WTC11 (cell line): ENCODE results near the gene ZNF598. TPM values are rescaled to one million over a fixed set of nuclear protein-coding genes. Genes with fewer than 3 reads are reported as not detected.

Experiments used
- ATAC-seq: fragments of 200-7000 bp; cut with Tn5 transposase; 2 replicates; pipeline ENCODE4 v1.10.0; 2021; ENCODE audit warnings: mild to moderate bottlenecking, moderate library complexity
- CTCF ChIA-PET: fragments of 300-600 bp; sonication (Branson Sonifier 250); formaldehyde crosslinking; loops from one replicate; lab custom pipeline; 2021; ENCODE audit warnings: antibody characterized with exemption; lab: Charles Lee
- POLR2A ChIA-PET: fragments of 350-600 bp; sonication (Branson Sonifier 250); formaldehyde crosslinking; loops from one replicate; lab custom pipeline; 2021; ENCODE audit warnings: antibody characterized with exemption; lab: Charles Lee
- DNase-seq: peaks from one replicate; pipeline ENCODE4 v3.0.0; 2021; ENCODE audit warnings: low spot score
- H3K27ac Mint-ChIP-seq: 2 replicates; pipeline ENCODE4 v1.8.0; 2021; ENCODE audit warnings: mixed read lengths
- H3K27me3 Mint-ChIP-seq: 2 replicates; pipeline ENCODE4 v1.8.0; 2021; ENCODE audit warnings: low read depth, mild to moderate bottlenecking, moderate library complexity, mixed read lengths
- H3K36me3 Mint-ChIP-seq: 2 replicates; pipeline ENCODE4 v1.8.0; 2021; ENCODE audit warnings: mixed read lengths
- H3K4me1 Mint-ChIP-seq: 2 replicates; pipeline ENCODE4 v1.8.0; 2022; ENCODE audit warnings: mixed read lengths
- H3K4me3 Mint-ChIP-seq: 2 replicates; pipeline ENCODE4 v1.8.0; 2021; ENCODE audit warnings: mild to moderate bottlenecking, moderate library complexity, mixed read lengths
- H3K9me3 Mint-ChIP-seq: 2 replicates; pipeline ENCODE4 v1.8.0; 2021; ENCODE audit warnings: mixed read lengths
- ATF1 ChIP-seq: sonication (generic); formaldehyde crosslinking; IDR thresholded peaks from 2 replicates; pipeline ENCODE4 v1.8.1; 2023; ENCODE audit warnings: mild to moderate bottlenecking, moderate library complexity, missing genetic modification reagents
- CBFB ChIP-seq: sonication (generic); formaldehyde crosslinking; IDR thresholded peaks from 2 replicates; pipeline ENCODE4 v1.8.1; 2022; ENCODE audit warnings: mild to moderate bottlenecking, low read depth, missing genetic modification reagents
- ETV6 ChIP-seq: sonication (generic); formaldehyde crosslinking; IDR thresholded peaks from 2 replicates; pipeline ENCODE4 v1.8.1; 2022; ENCODE audit warnings: mild to moderate bottlenecking, missing genetic modification reagents
- FOXJ3 ChIP-seq: sonication (generic); formaldehyde crosslinking; IDR thresholded peaks from 2 replicates; pipeline ENCODE4 v1.9.0; 2021; ENCODE audit warnings: missing genetic modification reagents, mild to moderate bottlenecking, borderline replicate concordance
- FOXP1 ChIP-seq: sonication (generic); formaldehyde crosslinking; IDR thresholded peaks from 2 replicates; pipeline ENCODE4 v1.8.0; 2022; ENCODE audit warnings: missing genetic modification reagents, mild to moderate bottlenecking, moderate library complexity, borderline replicate concordance
- GTF2I ChIP-seq: fragments of 250-450 bp; sonication (Bioruptor Pico); conservative IDR thresholded peaks from 2 replicates; pipeline ENCODE4 v1.4.0; 2021; ENCODE audit warnings: mild to moderate bottlenecking
- HMGA2 ChIP-seq: fragments of 250-450 bp; sonication (Bioruptor Pico); IDR thresholded peaks from 2 replicates; pipeline ENCODE4 v1.4.0; 2021; ENCODE audit warnings: mild to moderate bottlenecking, moderate library complexity
- NFE2L1 ChIP-seq: sonication (generic); formaldehyde crosslinking; IDR thresholded peaks from 2 replicates; pipeline ENCODE4 v1.8.1; 2023; ENCODE audit warnings: missing genetic modification reagents
- NFYB ChIP-seq: sonication (generic); formaldehyde crosslinking; conservative IDR thresholded peaks from 2 replicates; pipeline ENCODE4 v1.8.0; 2022; ENCODE audit warnings: low read depth, missing genetic modification reagents
- NR2C2 ChIP-seq: sonication (generic); formaldehyde crosslinking; IDR thresholded peaks from 2 replicates; pipeline ENCODE4 v1.8.0; 2022; ENCODE audit warnings: mild to moderate bottlenecking, missing genetic modification reagents
- PRRX2 ChIP-seq: fragments of 250-450 bp; sonication (Bioruptor Pico); IDR thresholded peaks from 2 replicates; pipeline ENCODE4 v1.8.0; 2021; ENCODE audit warnings: mild to moderate bottlenecking
- SMAD4 ChIP-seq: sonication (generic); formaldehyde crosslinking; IDR thresholded peaks from 2 replicates; pipeline ENCODE4 v1.8.0; 2022; ENCODE audit warnings: mild to moderate bottlenecking, missing genetic modification reagents
- SP1 ChIP-seq: sonication (generic); formaldehyde crosslinking; conservative IDR thresholded peaks from 2 replicates; pipeline ENCODE4 v1.8.1; 2022; ENCODE audit warnings: missing genetic modification reagents
- TEAD4 ChIP-seq: sonication (generic); formaldehyde crosslinking; IDR thresholded peaks from 2 replicates; pipeline ENCODE4 v1.8.0; 2022; ENCODE audit warnings: mild to moderate bottlenecking, missing genetic modification reagents
- ZNF121 ChIP-seq: sonication (generic); formaldehyde crosslinking; IDR thresholded peaks from 2 replicates; pipeline ENCODE4 v1.8.0; 2023; ENCODE audit warnings: missing genetic modification reagents
- ZNF219 ChIP-seq: sonication (generic); formaldehyde crosslinking; IDR thresholded peaks from 2 replicates; pipeline ENCODE4 v1.8.0; 2023; ENCODE audit warnings: missing genetic modification reagents, mild to moderate bottlenecking, borderline replicate concordance
- ZNF232 ChIP-seq: sonication (generic); formaldehyde crosslinking; IDR thresholded peaks from 2 replicates; pipeline ENCODE4 v1.8.0; 2022; ENCODE audit warnings: mild to moderate bottlenecking, missing genetic modification reagents
- ZNF416 ChIP-seq: fragments of 250-450 bp; sonication (Bioruptor Pico); IDR thresholded peaks from 2 replicates; pipeline ENCODE4 v1.9.0; 2021; ENCODE audit warnings: mild to moderate bottlenecking, inconsistent platforms
- total RNA-seq: library from RNA; stranded (reverse); gene quantifications from 3 replicates; pipeline ENCODE4 v1.2.3, GENCODE V29; 2021
- TF ChIP-seq, protein P1 (sequence below): sonication (generic); formaldehyde crosslinking; IDR thresholded peaks from 2 replicates; pipeline ENCODE4 v1.8.0; 2023; ENCODE audit warnings: mild to moderate bottlenecking, missing genetic modification reagents
- TF ChIP-seq, protein P2 (sequence below): sonication (generic); formaldehyde crosslinking; IDR thresholded peaks from 2 replicates; pipeline ENCODE4 v1.8.0; 2022; ENCODE audit warnings: mild to moderate bottlenecking, missing genetic modification reagents
- TF ChIP-seq, protein P3 (sequence below): sonication (generic); formaldehyde crosslinking; IDR thresholded peaks from 2 replicates; pipeline ENCODE4 v1.8.1; 2022; ENCODE audit warnings: low read depth, mild to moderate bottlenecking, moderate library complexity, missing genetic modification reagents, borderline replicate concordance
- TF ChIP-seq, protein P4 (sequence below): fragments of 250-450 bp; sonication (Bioruptor Pico); IDR thresholded peaks from 2 replicates; pipeline ENCODE4 v1.8.0; 2021; ENCODE audit warnings: mild to moderate bottlenecking
- TF ChIP-seq, protein P5 (sequence below): sonication (generic); formaldehyde crosslinking; IDR thresholded peaks from 2 replicates; pipeline ENCODE4 v1.8.0; 2022; ENCODE audit warnings: mild to moderate bottlenecking, missing genetic modification reagents

ZNF598 gene
- total RNA-seq, 1 experiment from 2014 or later, result 66.4 TPM

DNA sequence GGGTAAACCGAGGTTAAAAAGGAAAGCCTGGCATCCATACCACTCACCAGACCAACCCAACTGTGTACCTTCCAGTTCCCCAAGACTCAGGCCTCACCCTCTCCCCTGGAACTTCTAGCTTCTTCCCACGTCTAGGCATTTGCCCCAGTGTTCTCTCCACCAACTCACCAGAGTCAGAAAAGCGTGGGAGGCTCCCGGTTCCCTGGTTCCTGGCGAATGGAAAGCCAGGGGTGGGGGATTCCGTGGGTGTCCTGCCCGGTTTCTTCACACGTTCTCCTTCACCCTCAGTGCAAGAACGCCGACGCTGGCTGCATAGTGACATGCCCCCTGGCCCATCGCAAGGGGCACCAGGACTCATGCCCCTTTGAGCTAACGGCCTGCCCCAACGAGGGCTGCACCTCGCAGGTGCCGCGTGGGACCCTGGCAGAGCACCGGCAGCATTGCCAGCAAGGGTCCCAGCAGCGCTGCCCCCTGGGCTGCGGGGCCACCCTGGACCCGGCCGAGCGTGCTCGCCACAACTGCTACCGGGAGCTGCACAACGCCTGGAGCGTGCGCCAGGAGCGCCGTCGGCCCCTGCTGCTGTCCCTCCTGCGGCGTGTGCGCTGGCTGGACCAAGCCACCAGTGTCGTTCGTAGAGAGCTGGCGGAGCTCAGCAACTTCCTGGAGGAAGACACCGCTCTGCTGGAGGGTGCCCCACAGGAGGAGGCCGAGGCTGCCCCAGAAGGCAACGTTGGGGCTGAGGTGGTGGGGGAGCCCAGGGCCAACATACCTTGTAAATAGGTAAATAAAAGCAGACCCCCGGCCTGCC, 41.3 kb downstream of the ZNF598 start:
- H3K4me3 Mint-ChIP-seq, result no peak overlapping the region
- CTCF ChIA-PET, result interaction anchor here (0.6 to 2.5 kb wide), 3 partner anchors 35 to 172 kb away, joined by 3 to 6 read pairs (median 4); no protein-coding TSS in a partner anchor
- ATAC-seq (no peak), DNase-seq (no peak)
- no peaks in the 10 kb centered on the region for H3K9me3 Mint-ChIP-seq
- peaks cover 12% of the 10 kb centered on the region for H3K36me3 Mint-ChIP-seq
- TF ChIP-seq TEAD4 (CRISPR knock-in tag), result no peak
- TF ChIP-seq, protein P1, sequence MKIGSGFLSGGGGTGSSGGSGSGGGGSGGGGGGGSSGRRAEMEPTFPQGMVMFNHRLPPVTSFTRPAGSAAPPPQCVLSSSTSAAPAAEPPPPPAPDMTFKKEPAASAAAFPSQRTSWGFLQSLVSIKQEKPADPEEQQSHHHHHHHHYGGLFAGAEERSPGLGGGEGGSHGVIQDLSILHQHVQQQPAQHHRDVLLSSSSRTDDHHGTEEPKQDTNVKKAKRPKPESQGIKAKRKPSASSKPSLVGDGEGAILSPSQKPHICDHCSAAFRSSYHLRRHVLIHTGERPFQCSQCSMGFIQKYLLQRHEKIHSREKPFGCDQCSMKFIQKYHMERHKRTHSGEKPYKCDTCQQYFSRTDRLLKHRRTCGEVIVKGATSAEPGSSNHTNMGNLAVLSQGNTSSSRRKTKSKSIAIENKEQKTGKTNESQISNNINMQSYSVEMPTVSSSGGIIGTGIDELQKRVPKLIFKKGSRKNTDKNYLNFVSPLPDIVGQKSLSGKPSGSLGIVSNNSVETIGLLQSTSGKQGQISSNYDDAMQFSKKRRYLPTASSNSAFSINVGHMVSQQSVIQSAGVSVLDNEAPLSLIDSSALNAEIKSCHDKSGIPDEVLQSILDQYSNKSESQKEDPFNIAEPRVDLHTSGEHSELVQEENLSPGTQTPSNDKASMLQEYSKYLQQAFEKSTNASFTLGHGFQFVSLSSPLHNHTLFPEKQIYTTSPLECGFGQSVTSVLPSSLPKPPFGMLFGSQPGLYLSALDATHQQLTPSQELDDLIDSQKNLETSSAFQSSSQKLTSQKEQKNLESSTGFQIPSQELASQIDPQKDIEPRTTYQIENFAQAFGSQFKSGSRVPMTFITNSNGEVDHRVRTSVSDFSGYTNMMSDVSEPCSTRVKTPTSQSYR, result no peak
- TF ChIP-seq ZNF416 (CRISPR knock-in tag), result no peak
- no peak for TF ChIP-seq FOXP1 (CRISPR knock-in tag)
- no peak for TF ChIP-seq SP1 (CRISPR knock-in tag)
- TF ChIP-seq, protein P2, sequence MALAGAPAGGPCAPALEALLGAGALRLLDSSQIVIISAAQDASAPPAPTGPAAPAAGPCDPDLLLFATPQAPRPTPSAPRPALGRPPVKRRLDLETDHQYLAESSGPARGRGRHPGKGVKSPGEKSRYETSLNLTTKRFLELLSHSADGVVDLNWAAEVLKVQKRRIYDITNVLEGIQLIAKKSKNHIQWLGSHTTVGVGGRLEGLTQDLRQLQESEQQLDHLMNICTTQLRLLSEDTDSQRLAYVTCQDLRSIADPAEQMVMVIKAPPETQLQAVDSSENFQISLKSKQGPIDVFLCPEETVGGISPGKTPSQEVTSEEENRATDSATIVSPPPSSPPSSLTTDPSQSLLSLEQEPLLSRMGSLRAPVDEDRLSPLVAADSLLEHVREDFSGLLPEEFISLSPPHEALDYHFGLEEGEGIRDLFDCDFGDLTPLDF (CRISPR knock-in tag), result no peak
- no peak for TF ChIP-seq GTF2I
- TF ChIP-seq PRRX2, result no peak
- TF ChIP-seq SMAD4 (CRISPR knock-in tag), result no peak
- no peak for TF ChIP-seq ZNF232 (CRISPR knock-in tag)
- no peak for TF ChIP-seq FOXJ3 (CRISPR knock-in tag)
- TF ChIP-seq CBFB (CRISPR knock-in tag), result no peak
- TF ChIP-seq ATF1, result no peak
- no peak for TF ChIP-seq NFYB (CRISPR knock-in tag)
- TF ChIP-seq, protein P3, sequence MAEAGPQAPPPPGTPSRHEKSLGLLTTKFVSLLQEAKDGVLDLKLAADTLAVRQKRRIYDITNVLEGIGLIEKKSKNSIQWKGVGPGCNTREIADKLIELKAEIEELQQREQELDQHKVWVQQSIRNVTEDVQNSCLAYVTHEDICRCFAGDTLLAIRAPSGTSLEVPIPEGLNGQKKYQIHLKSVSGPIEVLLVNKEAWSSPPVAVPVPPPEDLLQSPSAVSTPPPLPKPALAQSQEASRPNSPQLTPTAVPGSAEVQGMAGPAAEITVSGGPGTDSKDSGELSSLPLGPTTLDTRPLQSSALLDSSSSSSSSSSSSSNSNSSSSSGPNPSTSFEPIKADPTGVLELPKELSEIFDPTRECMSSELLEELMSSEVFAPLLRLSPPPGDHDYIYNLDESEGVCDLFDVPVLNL (CRISPR knock-in tag), result no peak
- TF ChIP-seq, protein P4, sequence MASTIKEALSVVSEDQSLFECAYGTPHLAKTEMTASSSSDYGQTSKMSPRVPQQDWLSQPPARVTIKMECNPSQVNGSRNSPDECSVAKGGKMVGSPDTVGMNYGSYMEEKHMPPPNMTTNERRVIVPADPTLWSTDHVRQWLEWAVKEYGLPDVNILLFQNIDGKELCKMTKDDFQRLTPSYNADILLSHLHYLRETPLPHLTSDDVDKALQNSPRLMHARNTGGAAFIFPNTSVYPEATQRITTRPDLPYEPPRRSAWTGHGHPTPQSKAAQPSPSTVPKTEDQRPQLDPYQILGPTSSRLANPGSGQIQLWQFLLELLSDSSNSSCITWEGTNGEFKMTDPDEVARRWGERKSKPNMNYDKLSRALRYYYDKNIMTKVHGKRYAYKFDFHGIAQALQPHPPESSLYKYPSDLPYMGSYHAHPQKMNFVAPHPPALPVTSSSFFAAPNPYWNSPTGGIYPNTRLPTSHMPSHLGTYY, result no peak
- peaks cover 25% of the 10 kb centered on the region for H3K4me1 Mint-ChIP-seq
- H3K27ac Mint-ChIP-seq, result no peak overlapping the region
- POLR2A ChIA-PET, result no interaction called here
- H3K27me3 Mint-ChIP-seq, result no peaks in the 10 kb centered on the region

DNA sequence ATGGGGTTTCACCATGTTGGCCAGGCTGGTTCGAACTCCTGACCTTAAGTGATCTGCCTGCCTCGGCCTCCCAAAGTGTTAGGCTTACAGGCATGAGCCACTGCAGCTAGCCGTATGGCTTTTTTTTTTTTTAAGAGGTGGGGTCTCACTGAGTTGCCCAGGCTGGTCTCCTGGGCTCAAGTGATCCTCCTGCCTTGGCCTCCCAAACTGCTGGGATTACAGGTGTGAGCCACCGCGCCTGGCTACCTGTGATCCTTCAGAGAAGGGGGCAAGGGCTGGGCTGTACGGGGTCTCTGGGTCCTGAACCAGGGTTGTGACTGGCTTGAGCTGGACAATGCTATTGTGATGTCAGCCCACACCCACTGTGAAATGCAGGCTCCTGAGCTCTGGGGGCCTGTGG, 43.2 kb downstream of the ZNF598 start, which contains the start of gene RNF151:
TSS of gene RNF151 (plus strand) at position 397 of the 400 bp plus-strand sequence. CDS start 26 bp downstream, outside the sequence.
- peaks cover 34% of the 10 kb centered on the region for H3K4me1 Mint-ChIP-seq
- ATAC-seq, result no peak
- TF ChIP-seq ZNF219 (CRISPR knock-in tag), result no peak
- TF ChIP-seq, protein P3 (CRISPR knock-in tag), result no peak
- TF ChIP-seq ZNF121 (CRISPR knock-in tag), result peak; percentile 61; the same call in 1 of the 2 replicates
- TF ChIP-seq, protein P5, sequence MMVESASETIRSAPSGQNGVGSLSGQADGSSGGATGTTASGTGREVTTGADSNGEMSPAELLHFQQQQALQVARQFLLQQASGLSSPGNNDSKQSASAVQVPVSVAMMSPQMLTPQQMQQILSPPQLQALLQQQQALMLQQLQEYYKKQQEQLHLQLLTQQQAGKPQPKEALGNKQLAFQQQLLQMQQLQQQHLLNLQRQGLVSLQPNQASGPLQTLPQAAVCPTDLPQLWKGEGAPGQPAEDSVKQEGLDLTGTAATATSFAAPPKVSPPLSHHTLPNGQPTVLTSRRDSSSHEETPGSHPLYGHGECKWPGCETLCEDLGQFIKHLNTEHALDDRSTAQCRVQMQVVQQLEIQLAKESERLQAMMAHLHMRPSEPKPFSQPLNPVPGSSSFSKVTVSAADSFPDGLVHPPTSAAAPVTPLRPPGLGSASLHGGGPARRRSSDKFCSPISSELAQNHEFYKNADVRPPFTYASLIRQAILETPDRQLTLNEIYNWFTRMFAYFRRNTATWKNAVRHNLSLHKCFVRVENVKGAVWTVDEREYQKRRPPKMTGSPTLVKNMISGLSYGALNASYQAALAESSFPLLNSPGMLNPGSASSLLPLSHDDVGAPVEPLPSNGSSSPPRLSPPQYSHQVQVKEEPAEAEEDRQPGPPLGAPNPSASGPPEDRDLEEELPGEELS, result no peak
- no peak for TF ChIP-seq ETV6 (CRISPR knock-in tag)
- TF ChIP-seq NR2C2 (CRISPR knock-in tag), result no peak
- no peak for TF ChIP-seq HMGA2 (CRISPR knock-in tag)
- TF ChIP-seq CBFB (CRISPR knock-in tag), result no peak
- TF ChIP-seq NFE2L1 (CRISPR knock-in tag), result no peak
- TF ChIP-seq, all 79 proteins: peak for 1
- Mint-ChIP-seq H3K9me3 (no peaks in the 10 kb centered on the region), H3K27me3 (no peaks in the 10 kb centered on the region), H3K27ac (no peak within 1 kb of the TSS; the same call in 1 of the 2 replicates), H3K4me3 (peak within 1 kb of the TSS; percentile 94), H3K36me3 (peaks cover 30% of the 10 kb centered on the region)
- ChIA-PET CTCF (no interaction called here), POLR2A (no interaction called here)
- no peak for DNase-seq
